Heart left ventricle (tissue), 16 donors: ENCODE results near the gene FAM114A1. TPM values are rescaled to one million over a fixed set of nuclear protein-coding genes. Genes with fewer than 3 reads are reported as not detected.
A peak's percentile ranks its signal among the peaks of the same experiment; 100 is the strongest.

ENCODE experiments used
- ATAC-seq, 4 donors: fragments of 200-7000 bp; cut with Tn5 transposase; one replicate each; pipeline ENCODE4 v1.9.1; 2020 to 2022; ENCODE audit warnings: moderate library complexity in 4 of 4, mild to moderate bottlenecking in 3 of 4, moderate number of reproducible peaks in 1 of 4
- DNase-seq, 5 donors: peaks; one replicate each; pipeline ENCODE4 v3.0.0-alpha.2; 2020
- H3K27ac ChIP-seq, 12 donors: fragments of 200-600 bp; sonication (generic) in 4 of 12; one replicate each; pipeline versions ENCODE4 v1.5.0 to v1.8.0; 2016 to 2022; ENCODE audit warnings: mild to moderate bottlenecking in 2 of 12
- H3K27me3 ChIP-seq, 9 donors: fragments of 200-600 bp; sonication (generic) in 2 of 9; one replicate each; pipeline versions ENCODE4 v1.5.1 to v1.8.0; 2016 to 2022; ENCODE audit warnings: mild to moderate bottlenecking in 3 of 9
- H3K36me3 ChIP-seq, 9 donors: fragments of 200-600 bp; sonication (generic) in 2 of 9; one replicate each; pipeline versions ENCODE4 v1.5.0 to v1.8.0; 2018 to 2022; ENCODE audit warnings: mild to moderate bottlenecking in 2 of 9
- H3K4me1 ChIP-seq, 12 donors: fragments of 200-600 bp; sonication (generic) in 4 of 12; one replicate each; pipeline versions ENCODE4 v1.5.0 to v1.8.0; 2016 to 2022; ENCODE audit warnings: mild to moderate bottlenecking in 3 of 12
- H3K4me3 ChIP-seq, 12 donors: fragments of 200-600 bp; sonication (generic) in 4 of 12; one replicate each; pipeline versions ENCODE4 v1.5.0 to v1.8.0; 2017 to 2022; ENCODE audit warnings: mild to moderate bottlenecking in 9 of 12, moderate library complexity in 4 of 12
- H3K9me3 ChIP-seq, 12 donors: fragments of 200-600 bp; sonication (generic) in 4 of 12; one replicate each; pipeline versions ENCODE4 v1.5.0 to v1.8.0; 2016 to 2022; ENCODE audit warnings: mild to moderate bottlenecking in 1 of 12
- POLR2A ChIP-seq, 2 donors: fragments of 450-650 bp; IDR thresholded peaks; one replicate each; pipeline ENCODE4 v1.6.1; 2017; ENCODE audit warnings: antibody characterized with exemption in 2 of 2, mild to moderate bottlenecking in 2 of 2, moderate library complexity in 2 of 2
- WGBS, 4 donors: extraction: QIAGEN DNeasy Blood & Tissue Kit in 2 of 4; methylation state at CpG; one replicate each; pipeline versions ENCODE4 v1.1.5 to v1.1.7; 2013 to 2018; 5-methylcytosine and 5-hydroxymethylcytosine counted together
- intact Hi-C, 10 donors: fragments of 100-400 bp; cut with DNase I; formaldehyde crosslinking; loops; one replicate each; pipeline versions ENCODE4 v1.11.1 to v1.14.2; 2022
- polyA plus RNA-seq, 2 donors: library from polyadenylated mRNA; stranded (reverse); fragments of 200-250 nt; gene quantifications; one replicate each; pipeline ENCODE4 v1.2.3, GENCODE V29; 2013
- total RNA-seq, 9 donors: library from RNA; depleted of rRNA in 2 of 9; stranded (reverse); fragments of >200 nt in 2 of 9; fragmentation: NEBNext Ultra II Directional in 3 of 9; extraction: Animal tissue kit (Norgen Biotek cat#: 25700) in 3 of 9; gene quantifications; one replicate each; pipeline versions ENCODE4 v1.1.0 to v1.2.4, GENCODE V29; 2016 to 2023
- TF ChIP-seq, protein P1 (sequence below), 12 donors: fragments of 200-600 bp; sonication (generic) in 4 of 12; IDR thresholded peaks; one replicate each; pipeline versions ENCODE4 v1.5.0 to v1.8.0; 2018 to 2022; ENCODE audit warnings: antibody characterized with exemption in 12 of 12, mild to moderate bottlenecking in 5 of 12
- donor health status: ischemic (EF 13 %, LVEDD 7.1; RV severe dilation, severe dysfunction).
- donor health status: healthy with polysubstance abuse.
- donor health status: DM: no; HTN: yes; CAD: no.
- donor health status: DM: no; HTN: no; CAD: no.
- donor health status: ischemic (EF 25% LVEDD 6.9; RV normal size, moderate dysfunction).
- donor health status: ischemic (EF 25% LVEDD 5.7; RV mildly dilated, moderate dysfunction).
- donor health status: healthy.
- donor health status: DM: yes; HTN: yes; CAD: no.
- donor health status: ischemic (EF 35%, LVEDD 5.7; RV mildly dilated, moderate dysfunction).
- donor health status: nonischemic (EF 11% LVEDD 7.7; RV severe dilation, severe dysfunction).
- donor health status: DM: yes; HTN: yes; CAD: no.
- donor health status: PGD.
- donor health status: ischemic (EF 29% LVEDD 5.4; RV normal size, mild dysfunction).
- donor health status: nonischemic (EF 23%, LVEDD 6.1; RV moderate dilation, normal function).

FAM114A1 gene
- total and polyA plus RNA-seq, 11 donors, result 6.0 to 41.5 (median 23.2) TPM

DNA sequence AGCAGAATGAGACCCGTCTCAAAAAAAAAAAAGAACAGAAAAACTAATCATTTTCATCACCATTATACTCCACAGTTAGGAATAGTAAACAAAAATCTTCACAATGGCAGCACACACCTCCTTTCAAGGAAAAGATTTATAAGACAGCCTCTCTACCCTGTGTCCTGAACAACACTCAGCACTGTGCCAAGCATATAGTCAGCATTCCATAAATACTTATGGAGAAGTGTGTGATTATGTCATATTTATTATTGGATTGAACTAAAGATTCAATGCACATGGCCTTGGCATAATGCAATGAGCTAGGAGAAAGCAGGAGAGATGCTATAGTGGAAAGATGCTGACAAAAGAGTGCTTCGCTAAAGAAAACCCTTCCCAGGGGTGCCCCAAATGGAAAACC lies 52.6 kb downstream of the FAM114A1 start:
- DNase-seq (no peak), ATAC-seq (no peak)
- 63 to 89% (median 84%) methylated on average over 2 of the region's 2 CpGs for WGBS, 4 donors

DNA sequence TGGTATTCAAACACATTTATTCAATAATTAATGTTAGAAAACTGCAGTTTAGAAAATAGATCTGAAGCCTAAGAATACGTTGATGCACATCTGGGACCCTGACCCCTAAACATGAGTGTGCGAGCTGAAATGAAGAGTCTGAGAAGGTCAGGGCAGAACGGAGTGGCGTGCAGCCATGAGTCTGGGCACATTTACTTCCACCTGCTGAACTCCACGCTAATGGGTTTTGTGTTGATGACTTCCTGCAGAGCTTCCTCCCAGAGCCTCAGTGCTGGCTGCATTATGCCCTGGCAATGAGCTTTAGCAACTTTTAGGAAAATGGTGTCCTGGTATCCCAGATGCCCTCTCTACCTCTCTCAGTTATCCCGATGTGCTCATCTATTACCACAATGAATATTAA lies 53.1 kb downstream of the FAM114A1 start:
- H3K27ac ChIP-seq, result no peak overlapping the region
- ATAC-seq (no peak), DNase-seq (no peak)
- intact Hi-C loops, result no loop called here
- H3K9me3 ChIP-seq, result no peaks in the 10 kb centered on the region
- no peak overlapping the region for H3K4me3 ChIP-seq
- WGBS, 4 donors, result 78 to 86% (median 85%) methylated on average over 6 of the region's 6 CpGs
- TF ChIP-seq, protein P1, sequence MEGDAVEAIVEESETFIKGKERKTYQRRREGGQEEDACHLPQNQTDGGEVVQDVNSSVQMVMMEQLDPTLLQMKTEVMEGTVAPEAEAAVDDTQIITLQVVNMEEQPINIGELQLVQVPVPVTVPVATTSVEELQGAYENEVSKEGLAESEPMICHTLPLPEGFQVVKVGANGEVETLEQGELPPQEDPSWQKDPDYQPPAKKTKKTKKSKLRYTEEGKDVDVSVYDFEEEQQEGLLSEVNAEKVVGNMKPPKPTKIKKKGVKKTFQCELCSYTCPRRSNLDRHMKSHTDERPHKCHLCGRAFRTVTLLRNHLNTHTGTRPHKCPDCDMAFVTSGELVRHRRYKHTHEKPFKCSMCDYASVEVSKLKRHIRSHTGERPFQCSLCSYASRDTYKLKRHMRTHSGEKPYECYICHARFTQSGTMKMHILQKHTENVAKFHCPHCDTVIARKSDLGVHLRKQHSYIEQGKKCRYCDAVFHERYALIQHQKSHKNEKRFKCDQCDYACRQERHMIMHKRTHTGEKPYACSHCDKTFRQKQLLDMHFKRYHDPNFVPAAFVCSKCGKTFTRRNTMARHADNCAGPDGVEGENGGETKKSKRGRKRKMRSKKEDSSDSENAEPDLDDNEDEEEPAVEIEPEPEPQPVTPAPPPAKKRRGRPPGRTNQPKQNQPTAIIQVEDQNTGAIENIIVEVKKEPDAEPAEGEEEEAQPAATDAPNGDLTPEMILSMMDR (IDR thresholded peaks at IDR 0.05), result no peak
- no peak for TF ChIP-seq POLR2A (IDR thresholded peaks at IDR 0.05)
- H3K36me3 ChIP-seq, result peaks cover 0 to 100% (median 86%) of the 10 kb centered on the region in 9 donors
- no peaks in the 10 kb centered on the region for H3K27me3 ChIP-seq
- H3K4me1 ChIP-seq, result peaks cover 0 to 5% (median 0%) of the 10 kb centered on the region in 12 donors

More for the DNA sequence above, 52.6 kb downstream of the FAM114A1 start:
- H3K9me3 ChIP-seq, result no peaks in the 10 kb centered on the region
- H3K27me3 ChIP-seq, result no peaks in the 10 kb centered on the region
- no peak for TF ChIP-seq POLR2A (IDR thresholded peaks at IDR 0.05)
- TF ChIP-seq, protein P1 (IDR thresholded peaks at IDR 0.05), result no peak
- H3K4me3 ChIP-seq, result no peak overlapping the region
- H3K27ac ChIP-seq, result no peak overlapping the region
- H3K36me3 ChIP-seq, result peaks cover 0 to 99% (median 88%) of the 10 kb centered on the region in 9 donors
- intact Hi-C loops, result no loop called here
- H3K4me1 ChIP-seq, result peaks cover 0 to 5% (median 0%) of the 10 kb centered on the region in 12 donors

DNA sequence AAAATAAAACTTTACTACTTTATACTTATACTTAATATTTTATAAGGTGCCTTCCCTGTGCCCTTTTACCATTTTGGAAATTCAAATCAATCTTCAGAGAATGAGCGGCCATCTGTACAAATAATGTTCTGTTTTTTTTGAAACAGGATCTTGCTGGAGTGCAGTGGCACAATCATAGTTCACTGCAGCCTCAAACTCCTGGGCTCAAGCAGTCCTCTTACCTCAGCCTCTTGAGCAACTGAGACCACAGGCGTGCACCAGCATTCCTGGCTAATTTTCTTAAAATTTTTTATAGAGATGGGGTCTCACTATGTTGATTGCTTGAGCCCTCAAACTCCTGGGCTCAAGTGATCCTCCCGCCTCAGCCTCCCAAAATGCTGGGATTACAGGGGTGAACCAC lies 53.5 kb downstream of the FAM114A1 start:
- WGBS, 4 donors, result 95 to 98% (median 95%) methylated on average over 3 of the region's 3 CpGs
- DNase-seq, result no peak

DNA sequence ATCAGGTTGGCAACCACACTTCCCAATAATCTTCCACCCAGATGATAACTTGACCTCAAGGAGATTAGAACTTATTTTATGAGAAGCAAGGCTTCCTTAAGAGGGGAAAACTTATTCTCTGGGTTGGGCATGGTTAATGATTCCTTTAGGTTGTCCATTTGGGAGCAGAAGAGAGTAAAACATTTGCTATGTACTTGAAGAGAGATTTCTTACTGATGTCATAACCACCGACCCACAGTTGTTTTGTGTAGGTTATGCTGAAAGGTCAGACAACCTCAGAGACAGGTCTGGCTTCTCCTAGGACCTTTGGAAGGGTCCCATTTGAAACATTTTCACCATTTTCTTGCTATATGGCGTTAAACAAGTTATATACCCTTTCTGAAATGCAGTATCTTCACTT lies 56.1 kb downstream of the FAM114A1 start:
- Histone ChIP-seq H3K4me3 (no peak overlapping the region), H3K27ac (peak overlapping the region in 1 of 12 donors; percentile 74), H3K36me3 (peaks cover 0 to 98% (median 85%) of the 10 kb centered on the region in 9 donors), H3K4me1 (peaks cover 0 to 5% (median 0%) of the 10 kb centered on the region in 12 donors), H3K27me3 (no peaks in the 10 kb centered on the region), H3K9me3 (no peaks in the 10 kb centered on the region)
- 52 to 88% (median 78%) methylated on average over 2 of the region's 2 CpGs for WGBS, 4 donors
- DNase-seq, result no peak
- TF ChIP-seq POLR2A (IDR thresholded peaks at IDR 0.05), result no peak
- TF ChIP-seq, protein P1 (IDR thresholded peaks at IDR 0.05), result no peak
- ATAC-seq, result no peak
- intact Hi-C loops, result no loop called here

More for the DNA sequence above, 53.5 kb downstream of the FAM114A1 start:
- Histone ChIP-seq H3K27ac (peak overlapping the region in 1 of 12 donors; percentile 20), H3K27me3 (no peaks in the 10 kb centered on the region), H3K36me3 (peaks cover 0 to 100% (median 85%) of the 10 kb centered on the region in 9 donors), H3K4me1 (peaks cover 0 to 5% (median 0%) of the 10 kb centered on the region in 12 donors), H3K4me3 (no peak overlapping the region), H3K9me3 (no peaks in the 10 kb centered on the region)
- ATAC-seq, result no peak
- intact Hi-C loops, result no loop called here
- TF ChIP-seq POLR2A (IDR thresholded peaks at IDR 0.05), result no peak
- TF ChIP-seq, protein P1 (IDR thresholded peaks at IDR 0.05), result no peak
